Kidney epithelial cell (primary cell): ENCODE measurements around the gene AFF3. TPM values are rescaled to one million over a fixed set of nuclear protein-coding genes. Genes with fewer than 3 reads are reported as not detected.

ENCODE experiments used
- DNase-seq: peaks from one replicate; pipeline ENCODE4 v3.0.0-alpha.2; 2010; ENCODE audit warnings: low read depth
- H3K27me3 ChIP-seq: 2 replicates; pipeline ENCODE4 v1.6.0; 2011; ENCODE audit warnings: low read length; ENCODE audit not compliant: control insufficient read depth, insufficient read depth
- H3K36me3 ChIP-seq: 2 replicates; pipeline ENCODE4 v1.5.1; 2011; ENCODE audit warnings: low read length; ENCODE audit not compliant: control insufficient read depth, insufficient read depth
- H3K4me3 ChIP-seq: 2 replicates; pipeline ENCODE4 v1.5.1; 2011; ENCODE audit warnings: low read depth, mild to moderate bottlenecking, control low read depth, low read length
- total RNA-seq: library from RNA; depleted of rRNA; stranded (reverse); fragments of >200 nt; gene quantifications from 2 replicates; pipeline ENCODE4 v1.2.3, GENCODE V29; 2015
- TF ChIP-seq, protein P1 (sequence below): IDR thresholded peaks from 2 replicates; pipeline ENCODE4 v1.5.1; 2011; ENCODE audit warnings: mild to moderate bottlenecking, moderate library complexity, low read length, control low read depth, inconsistent platforms; ENCODE audit not compliant: insufficient read depth, poor library complexity, severe bottlenecking

AFF3 gene
- total RNA-seq, 1 donor from 2014 or later, result 13.9 TPM

DNA sequence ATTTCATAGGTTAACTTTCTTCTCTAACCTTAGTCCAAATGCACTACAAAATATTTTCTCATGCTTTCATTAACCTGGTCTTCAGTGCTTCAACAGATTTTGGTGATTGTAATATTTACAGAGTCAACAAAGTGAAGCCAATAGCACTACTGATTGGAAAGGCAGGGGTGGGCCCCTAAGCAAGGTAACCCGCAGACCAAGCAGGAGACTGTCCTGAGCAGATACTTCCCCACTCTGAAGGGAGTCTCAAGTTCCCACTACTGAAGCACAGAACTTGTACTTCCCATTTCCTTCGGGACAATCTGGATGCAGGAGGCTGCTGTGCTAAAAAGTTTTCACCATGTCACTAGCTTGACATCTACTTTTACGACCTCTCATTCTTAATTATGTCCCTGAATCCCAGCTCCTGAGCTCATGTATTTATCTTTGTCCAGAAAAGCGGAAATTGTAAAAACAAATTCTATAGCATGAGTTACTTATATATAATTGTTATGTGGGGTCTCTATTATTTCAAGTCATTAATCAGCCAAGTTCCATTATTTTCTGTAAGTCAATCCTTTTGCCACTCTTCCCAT is 341.0 kb downstream of the AFF3 start:
- TF ChIP-seq, protein P1, sequence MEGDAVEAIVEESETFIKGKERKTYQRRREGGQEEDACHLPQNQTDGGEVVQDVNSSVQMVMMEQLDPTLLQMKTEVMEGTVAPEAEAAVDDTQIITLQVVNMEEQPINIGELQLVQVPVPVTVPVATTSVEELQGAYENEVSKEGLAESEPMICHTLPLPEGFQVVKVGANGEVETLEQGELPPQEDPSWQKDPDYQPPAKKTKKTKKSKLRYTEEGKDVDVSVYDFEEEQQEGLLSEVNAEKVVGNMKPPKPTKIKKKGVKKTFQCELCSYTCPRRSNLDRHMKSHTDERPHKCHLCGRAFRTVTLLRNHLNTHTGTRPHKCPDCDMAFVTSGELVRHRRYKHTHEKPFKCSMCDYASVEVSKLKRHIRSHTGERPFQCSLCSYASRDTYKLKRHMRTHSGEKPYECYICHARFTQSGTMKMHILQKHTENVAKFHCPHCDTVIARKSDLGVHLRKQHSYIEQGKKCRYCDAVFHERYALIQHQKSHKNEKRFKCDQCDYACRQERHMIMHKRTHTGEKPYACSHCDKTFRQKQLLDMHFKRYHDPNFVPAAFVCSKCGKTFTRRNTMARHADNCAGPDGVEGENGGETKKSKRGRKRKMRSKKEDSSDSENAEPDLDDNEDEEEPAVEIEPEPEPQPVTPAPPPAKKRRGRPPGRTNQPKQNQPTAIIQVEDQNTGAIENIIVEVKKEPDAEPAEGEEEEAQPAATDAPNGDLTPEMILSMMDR, result no peak
- DNase-seq, result no peak
- Histone ChIP-seq H3K27me3 (no peaks in the 10 kb centered on the region), H3K36me3 (no peaks in the 10 kb centered on the region), H3K4me3 (no peak overlapping the region)

- Histone ChIP-seq H3K36me3 (no peaks in the 10 kb centered on the region), H3K27me3 (no peaks in the 10 kb centered on the region), H3K4me3 (no peak overlapping the region)
- no peak for DNase-seq
- TF ChIP-seq, protein P1, result no peak
These were observed 344.9 kb downstream of the AFF3 start for GRCh38 chr2:99797475-99797874.

- H3K27me3 ChIP-seq, result no peaks in the 10 kb centered on the region
- H3K36me3 ChIP-seq, result no peaks in the 10 kb centered on the region
- TF ChIP-seq, protein P1, result no peak
- no peak for DNase-seq
- no peak overlapping the region for H3K4me3 ChIP-seq
These were observed 348.0 kb downstream of the AFF3 start for GRCh38 chr2:99794414-99794813.

- H3K36me3 ChIP-seq, result no peaks in the 10 kb centered on the region
- H3K27me3 ChIP-seq, result no peaks in the 10 kb centered on the region
- no peak overlapping the region for H3K4me3 ChIP-seq
- DNase-seq, result no peak
- TF ChIP-seq, protein P1, result no peak
These were observed 349.4 kb downstream of the AFF3 start for GRCh38 chr2:99793022-99793421.

- Histone ChIP-seq H3K27me3 (no peaks in the 10 kb centered on the region), H3K36me3 (no peaks in the 10 kb centered on the region), H3K4me3 (no peak overlapping the region)
- no peak for DNase-seq
- TF ChIP-seq, protein P1, result no peak
These were observed 352.5 kb downstream of the AFF3 start for GRCh38 chr2:99789849-99790248.

DNA sequence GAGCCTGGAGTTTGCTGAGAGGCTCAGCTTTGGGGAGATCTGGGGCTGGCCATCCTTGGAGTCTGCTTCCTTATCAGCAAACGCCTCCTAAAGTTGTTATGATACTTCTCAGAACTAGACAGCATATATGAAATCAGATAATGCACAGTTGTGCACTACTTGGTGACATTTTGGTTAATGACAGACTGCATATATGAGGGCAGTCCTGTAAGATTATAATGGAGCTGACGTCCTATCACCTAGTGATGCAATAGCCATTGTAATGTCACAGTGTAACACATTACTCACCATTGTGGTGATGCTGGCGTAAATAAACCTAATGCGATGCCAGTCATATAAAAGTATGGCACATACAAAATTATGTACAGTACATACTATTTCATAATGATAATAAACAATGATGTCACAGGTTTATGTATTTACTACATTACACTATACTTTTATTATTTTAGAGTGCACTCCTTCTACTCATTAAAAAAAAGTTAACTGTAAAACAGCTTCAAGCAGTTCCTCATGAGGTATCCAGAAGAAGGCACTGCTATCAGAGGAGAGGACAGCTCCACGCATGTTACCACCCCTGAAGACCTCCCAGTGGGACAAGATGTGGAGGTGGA is 354.5 kb downstream of the AFF3 start:
- no peaks in the 10 kb centered on the region for H3K27me3 ChIP-seq
- no peak overlapping the region for H3K4me3 ChIP-seq
- H3K36me3 ChIP-seq, result no peaks in the 10 kb centered on the region
- DNase-seq, result no peak
- TF ChIP-seq, protein P1, result no peak
